HCT116 (cell line): Measurements from ENCODE around the gene NUMB. TPM values are rescaled to one million over a fixed set of nuclear protein-coding genes. Genes with fewer than 3 reads are reported as not detected.

Source experiments
- ATAC-seq: fragments of 200-7000 bp; cut with Tn5 transposase; 2 replicates; pipeline ENCODE4 v1.9.1; 2020; ENCODE audit warnings: mild to moderate bottlenecking, moderate library complexity
- BruUV-seq: library from RNA; stranded (reverse); fragments of 400-500 nt; replicated peaks from 2 replicates; lab custom pipeline; 2021; lab: Mats Ljungman, UMichigan
- CTCF ChIA-PET: fragments of 300-600 bp; sonication (Branson Sonifier 250); formaldehyde crosslinking; loops from one replicate; lab custom pipeline; 2021; ENCODE audit warnings: antibody characterized with exemption; lab: Charles Lee
- POLR2A ChIA-PET: fragments of 300-600, 350-600 bp; sonication (Branson Sonifier 250); formaldehyde crosslinking; loops from one replicate; lab custom pipeline; 2021; ENCODE audit warnings: antibody characterized with exemption; lab: Charles Lee
- RAD21 ChIA-PET, 2 experiments: fragments of 300-600 bp; sonication (Branson Sonifier 250); formaldehyde crosslinking; loops; one replicate each; lab custom pipeline; 2023; ENCODE audit warnings: low total read pairs in 2 of 2; ENCODE audit not compliant: uncharacterized antibody in 2 of 2, unreplicated experiment in 2 of 2, low non-redundant PET in 1 of 2; lab: Charles Lee
- DNase-seq: peaks from one replicate; pipeline ENCODE4 v3.0.0-alpha.2; 2010; ENCODE audit warnings: low read depth, low spot score
- H2AFZ ChIP-seq: fragments of 200-600 bp; shearing (Covaris generic), sonication (generic); 2 replicates; pipeline ENCODE4 v1.6.1; 2017; ENCODE audit warnings: low read depth, mixed run types, mixed read lengths, antibody characterized with exemption, low read length; ENCODE audit not compliant: poor library complexity, severe bottlenecking
- H3K27ac ChIP-seq: 2 replicates; pipeline ENCODE4 v1.5.1; 2012; ENCODE audit warnings: low read depth, low read length
- H3K27me3 ChIP-seq: fragments of 200-600 bp; sonication (generic); 2 replicates; pipeline ENCODE4 v1.6.1; 2016; ENCODE audit warnings: mixed run types, low read length, mixed read lengths; ENCODE audit not compliant: insufficient read depth
- H3K36me3 ChIP-seq, 2 experiments: fragments of 200-500 bp in 1 of 2; fragments of 200-600 bp in 1 of 2; sonication (Bioruptor generic) in 1 of 2; sonication (generic) in 1 of 2; 2 replicates each; pipeline versions ENCODE4 v1.5.1 to v1.6.1; 2014 to 2016; ENCODE audit warnings: low read length in 2 of 2, inconsistent platforms in 1 of 2, mixed read lengths in 1 of 2, mixed run types in 1 of 2; ENCODE audit not compliant: insufficient read depth in 2 of 2, control insufficient read depth in 1 of 2
- H3K4me1 ChIP-seq, 2 experiments: fragments of 200-600 bp in 1 of 2; sonication (generic) in 1 of 2; 2 replicates each; pipeline versions ENCODE4 v1.5.1 to v1.6.1; 2012 to 2017; ENCODE audit warnings: low read length in 2 of 2, inconsistent platforms in 1 of 2, mild to moderate bottlenecking in 1 of 2, mixed read lengths in 1 of 2, mixed run types in 1 of 2, moderate library complexity in 1 of 2; ENCODE audit not compliant: insufficient read depth in 2 of 2, control insufficient read depth in 1 of 2
- H3K4me2 ChIP-seq: fragments of 200-600 bp; sonication (generic); 2 replicates; pipeline ENCODE4 v1.6.1; 2017; ENCODE audit warnings: mixed run types, low read length, mixed read lengths
- H3K4me3 ChIP-seq, 2 experiments: fragments of 200-600 bp in 1 of 2; sonication (generic) in 1 of 2; replicated peaks in 1 of 2; 2 replicates each; pipeline ENCODE4 v1.5.1; 2011 to 2016; ENCODE audit warnings: low read length in 2 of 2, control low read depth in 1 of 2, low read depth in 1 of 2, mild to moderate bottlenecking in 1 of 2, mixed read lengths in 1 of 2, mixed run types in 1 of 2
- H3K79me2 ChIP-seq: fragments of 200-600 bp; sonication (generic); 2 replicates; pipeline ENCODE4 v1.6.1; 2017; ENCODE audit warnings: mild to moderate bottlenecking, mixed run types, low read length, moderate library complexity, mixed read lengths; ENCODE audit not compliant: insufficient read depth
- H3K9ac ChIP-seq: fragments of 200-600 bp; sonication (generic); 2 replicates; pipeline ENCODE4 v1.6.1; 2016; ENCODE audit warnings: low read length, mixed read lengths
- H3K9me2 ChIP-seq: fragments of 200-600 bp; sonication (generic), shearing (Covaris generic); 2 replicates; pipeline ENCODE4 v1.6.1; 2017; ENCODE audit warnings: mixed run types, mild to moderate bottlenecking, moderate library complexity; ENCODE audit not compliant: insufficient read depth
- H3K9me3 ChIP-seq, 2 experiments: fragments of 200-500 bp in 1 of 2; fragments of 200-600 bp in 1 of 2; sonication (Bioruptor generic) in 1 of 2; sonication (generic) in 1 of 2; 2 replicates each; pipeline ENCODE4 v1.6.1; 2014 to 2017; ENCODE audit warnings: low read length in 2 of 2, mixed read lengths in 2 of 2, inconsistent platforms in 1 of 2, low read depth in 1 of 2, mild to moderate bottlenecking in 1 of 2, mixed run types in 1 of 2, moderate library complexity in 1 of 2; ENCODE audit not compliant: control insufficient read depth in 1 of 2, insufficient read depth in 1 of 2
- H4K20me1 ChIP-seq: fragments of 200-600 bp; sonication (generic), shearing (Covaris generic); 2 replicates; pipeline ENCODE4 v1.6.1; 2017; ENCODE audit warnings: mixed run types, mild to moderate bottlenecking, moderate library complexity; ENCODE audit not compliant: insufficient read depth
- CEBPB ChIP-seq: IDR thresholded peaks from 2 replicates; pipeline ENCODE4 v1.6.1; 2012; ENCODE audit warnings: low read depth
- MAX ChIP-seq: IDR thresholded peaks from 2 replicates; pipeline ENCODE4 v1.6.1; 2012
- POLR2AphosphoS5 ChIP-seq: IDR thresholded peaks from 2 replicates; pipeline ENCODE4 v1.6.1; 2011; ENCODE audit warnings: mild to moderate bottlenecking, low read depth, low read length, moderate library complexity
- SP1 ChIP-seq: IDR thresholded peaks from 2 replicates; pipeline ENCODE4 v1.6.1; 2012; ENCODE audit warnings: low read depth
- TCF7L2 ChIP-seq: IDR thresholded peaks from 2 replicates; pipeline ENCODE4 v1.7.0; 2011; ENCODE audit warnings: borderline replicate concordance, inconsistent platforms; ENCODE audit not compliant: insufficient read depth, insufficient read length; ENCODE audit errors: extremely low read depth
- intact Hi-C: fragments of 100-400 bp; cut with micrococcal nuclease; formaldehyde crosslinking; loops from 2 replicates; pipeline ENCODE4 v1.10.0; 2022
- total RNA-seq: library from RNA; stranded (reverse); gene quantifications from one replicate; pipeline ENCODE4 v1.2.1, GENCODE V29; 2021; ENCODE audit not compliant: unreplicated experiment
- TF ChIP-seq, protein P1 (sequence below), 3 experiments: fragments of 200-600 bp in 1 of 3; sonication (generic) in 1 of 3; IDR thresholded peaks in 2 of 3; conservative IDR thresholded peaks in 1 of 3; 2 replicates each; pipeline ENCODE4 v1.5.1; 2012 to 2017; ENCODE audit warnings: low read depth in 2 of 3, low read length in 2 of 3, antibody characterized with exemption in 1 of 3, borderline replicate concordance in 1 of 3, control low read depth in 1 of 3, mild to moderate bottlenecking in 1 of 3, mixed read lengths in 1 of 3, mixed run types in 1 of 3, moderate library complexity in 1 of 3; ENCODE audit not compliant: insufficient read depth in 1 of 3
- TF ChIP-seq, protein P2 (sequence below): IDR thresholded peaks from 2 replicates; pipeline ENCODE4 v1.6.1; 2011; ENCODE audit warnings: mild to moderate bottlenecking, low read length, moderate library complexity; ENCODE audit not compliant: insufficient replicate concordance; ENCODE audit errors: extremely low read depth

The NUMB gene
- total RNA-seq, 1 experiment from 2014 or later: 43.0 TPM

GRCh38 chr14:73290279-73290678, 168.1 kb downstream of the NUMB start:
- ChIA-PET CTCF (no interaction called here), RAD21 (no interaction called here), POLR2A (no interaction called here)
- no peak overlapping the region for H3K4me3 ChIP-seq
- no peaks in the 10 kb centered on the region for H3K27me3 ChIP-seq
- H4K20me1 ChIP-seq: no peaks in the 10 kb centered on the region
- H3K36me3 ChIP-seq: peaks cover 0 to 4% of the 10 kb centered on the region in 2 experiments; a peak in 1 of 4 replicates
- no peaks in the 10 kb centered on the region for H3K9me2 ChIP-seq
- H2AFZ ChIP-seq: no peak overlapping the region
- H3K27ac ChIP-seq: no peak overlapping the region
- TF ChIP-seq, protein P1, sequence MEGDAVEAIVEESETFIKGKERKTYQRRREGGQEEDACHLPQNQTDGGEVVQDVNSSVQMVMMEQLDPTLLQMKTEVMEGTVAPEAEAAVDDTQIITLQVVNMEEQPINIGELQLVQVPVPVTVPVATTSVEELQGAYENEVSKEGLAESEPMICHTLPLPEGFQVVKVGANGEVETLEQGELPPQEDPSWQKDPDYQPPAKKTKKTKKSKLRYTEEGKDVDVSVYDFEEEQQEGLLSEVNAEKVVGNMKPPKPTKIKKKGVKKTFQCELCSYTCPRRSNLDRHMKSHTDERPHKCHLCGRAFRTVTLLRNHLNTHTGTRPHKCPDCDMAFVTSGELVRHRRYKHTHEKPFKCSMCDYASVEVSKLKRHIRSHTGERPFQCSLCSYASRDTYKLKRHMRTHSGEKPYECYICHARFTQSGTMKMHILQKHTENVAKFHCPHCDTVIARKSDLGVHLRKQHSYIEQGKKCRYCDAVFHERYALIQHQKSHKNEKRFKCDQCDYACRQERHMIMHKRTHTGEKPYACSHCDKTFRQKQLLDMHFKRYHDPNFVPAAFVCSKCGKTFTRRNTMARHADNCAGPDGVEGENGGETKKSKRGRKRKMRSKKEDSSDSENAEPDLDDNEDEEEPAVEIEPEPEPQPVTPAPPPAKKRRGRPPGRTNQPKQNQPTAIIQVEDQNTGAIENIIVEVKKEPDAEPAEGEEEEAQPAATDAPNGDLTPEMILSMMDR (IDR thresholded peaks at IDR 0.05 in 2 of 3, conservative IDR thresholded peaks at IDR 0.05 in 1 of 3; ENCODE audit: borderline replicate concordance in 1 of 3, insufficient read depth in 1 of 3, low read depth in 2 of 3, low read length in 2 of 3): no peak
- no peak for TF ChIP-seq MAX
- TF ChIP-seq, protein P2, sequence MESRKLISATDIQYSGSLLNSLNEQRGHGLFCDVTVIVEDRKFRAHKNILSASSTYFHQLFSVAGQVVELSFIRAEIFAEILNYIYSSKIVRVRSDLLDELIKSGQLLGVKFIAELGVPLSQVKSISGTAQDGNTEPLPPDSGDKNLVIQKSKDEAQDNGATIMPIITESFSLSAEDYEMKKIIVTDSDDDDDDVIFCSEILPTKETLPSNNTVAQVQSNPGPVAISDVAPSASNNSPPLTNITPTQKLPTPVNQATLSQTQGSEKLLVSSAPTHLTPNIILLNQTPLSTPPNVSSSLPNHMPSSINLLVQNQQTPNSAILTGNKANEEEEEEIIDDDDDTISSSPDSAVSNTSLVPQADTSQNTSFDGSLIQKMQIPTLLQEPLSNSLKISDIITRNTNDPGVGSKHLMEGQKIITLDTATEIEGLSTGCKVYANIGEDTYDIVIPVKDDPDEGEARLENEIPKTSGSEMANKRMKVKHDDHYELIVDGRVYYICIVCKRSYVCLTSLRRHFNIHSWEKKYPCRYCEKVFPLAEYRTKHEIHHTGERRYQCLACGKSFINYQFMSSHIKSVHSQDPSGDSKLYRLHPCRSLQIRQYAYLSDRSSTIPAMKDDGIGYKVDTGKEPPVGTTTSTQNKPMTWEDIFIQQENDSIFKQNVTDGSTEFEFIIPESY: no peak
- no peaks in the 10 kb centered on the region for H3K79me2 ChIP-seq
- no peak overlapping the region for H3K4me2 ChIP-seq
- H3K9me3 ChIP-seq: no peaks in the 10 kb centered on the region
- ATAC-seq (no peak), DNase-seq (no peak)
- H3K4me1 ChIP-seq: no peaks in the 10 kb centered on the region
- intact Hi-C loops: no loop called here
- no TSS peak for BruUV-seq
- H3K9ac ChIP-seq: no peak overlapping the region

GRCh38 chr14:73289729-73290128, 168.6 kb downstream of the NUMB start:
- Histone ChIP-seq H3K9me2 (no peaks in the 10 kb centered on the region), H3K4me3 (no peak overlapping the region), H3K36me3 (peaks cover 0 to 4% of the 10 kb centered on the region in 2 experiments; a peak in 2 of 4 replicates), H3K27ac (no peak overlapping the region), H3K4me1 (no peaks in the 10 kb centered on the region), H3K9ac (no peak overlapping the region), H2AFZ (no peak overlapping the region), H3K79me2 (no peaks in the 10 kb centered on the region), H3K4me2 (no peak overlapping the region), H4K20me1 (no peaks in the 10 kb centered on the region), H3K27me3 (no peaks in the 10 kb centered on the region), H3K9me3 (no peaks in the 10 kb centered on the region)
- intact Hi-C loops: no loop called here
- DNase-seq (no peak), ATAC-seq (no peak)
- CTCF ChIA-PET: no interaction called here
- RAD21 ChIA-PET: no interaction called here
- no TSS peak for BruUV-seq
- POLR2A ChIA-PET: no interaction called here
- TF ChIP-seq POLR2AphosphoS5: no peak
- no peak for TF ChIP-seq CEBPB
- no peak for TF ChIP-seq SP1
- no peak for TF ChIP-seq TCF7L2
- TF ChIP-seq, protein P1 (IDR thresholded peaks at IDR 0.05 in 2 of 3, conservative IDR thresholded peaks at IDR 0.05 in 1 of 3; ENCODE audit: borderline replicate concordance in 1 of 3, insufficient read depth in 1 of 3, low read depth in 2 of 3, low read length in 2 of 3): no peak
